Neutrophil (primary cell): ENCODE results near the gene DUS4L.

Experiments used
- H3K27ac ChIP-seq: fragments of 200-600 bp; sonication (generic); 2 replicates; pipeline ENCODE4 v1.5.1; 2016; ENCODE audit warnings: mild to moderate bottlenecking, moderate library complexity
- H3K27me3 ChIP-seq: fragments of 200-600 bp; sonication (generic); 2 replicates; pipeline ENCODE4 v1.6.0; 2016; ENCODE audit warnings: mild to moderate bottlenecking
- H3K36me3 ChIP-seq: fragments of 200-600 bp; sonication (generic); 2 replicates; pipeline ENCODE4 v1.5.1; 2017
- H3K4me1 ChIP-seq, 2 experiments: fragments of 200-600 bp in 1 of 2; sonication (generic) in 1 of 2; 1 replicate in 1 of 2; 2 replicates in 1 of 2; pipeline versions ENCODE4 v1.5.1 to v1.6.1; 2013 to 2016; ENCODE audit warnings: low read depth in 1 of 2, low read length in 1 of 2, mild to moderate bottlenecking in 1 of 2, moderate library complexity in 1 of 2; ENCODE audit not compliant: control insufficient read depth in 1 of 2, insufficient read depth in 1 of 2
- H3K4me3 ChIP-seq, 2 experiments: fragments of 200-600 bp in 1 of 2; sonication (generic) in 1 of 2; 1 replicate in 1 of 2; 2 replicates in 1 of 2; pipeline ENCODE4 v1.5.1; 2013 to 2016; ENCODE audit warnings: low read depth in 1 of 2, low read length in 1 of 2, mild to moderate bottlenecking in 1 of 2, moderate library complexity in 1 of 2
- H3K9me3 ChIP-seq: fragments of 200-600 bp; sonication (generic); 2 replicates; pipeline ENCODE4 v1.5.1; 2016
- TF ChIP-seq, protein P1 (sequence below): fragments of 200-600 bp; sonication (generic); IDR thresholded peaks from 2 replicates; pipeline ENCODE4 v1.5.1; 2016; ENCODE audit warnings: antibody characterized with exemption

Gene DUS4L

DNA sequence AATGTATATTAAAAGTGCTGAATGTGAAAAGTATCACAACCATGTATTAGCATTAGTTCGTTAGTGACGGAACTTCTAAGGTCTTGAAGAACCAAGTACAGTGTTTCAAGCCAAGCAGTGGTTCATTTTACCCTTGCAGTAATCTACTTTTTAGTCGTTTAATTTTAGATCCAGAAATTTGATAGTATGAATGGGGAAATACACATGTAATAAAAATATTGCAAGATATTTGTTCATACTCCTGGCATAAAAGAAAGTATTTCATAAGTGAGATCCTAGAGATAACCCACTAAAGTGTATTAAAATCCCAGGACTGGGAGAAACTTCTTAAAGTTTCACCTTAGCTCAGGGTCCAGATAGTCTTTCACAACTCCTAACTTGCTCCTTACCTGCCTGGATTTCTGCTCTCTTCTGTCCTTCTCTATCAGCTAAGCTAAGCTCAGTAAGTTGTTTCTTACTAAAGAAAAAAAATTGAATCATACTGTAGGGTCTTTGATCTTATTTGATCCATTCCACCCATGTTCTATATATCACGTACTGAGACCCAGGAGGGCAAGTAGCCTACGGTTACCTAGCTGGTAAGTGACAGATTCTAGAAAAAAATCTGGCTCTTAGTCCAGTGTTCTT is 17.7 kb downstream of the DUS4L start:
- peaks cover 23 to 26% of the 10 kb centered on the region in 2 experiments for H3K4me1 ChIP-seq
- no peaks in the 10 kb centered on the region for H3K36me3 ChIP-seq
- H3K9me3 ChIP-seq = no peaks in the 10 kb centered on the region
- H3K27me3 ChIP-seq = no peaks in the 10 kb centered on the region
- no peak overlapping the region for H3K27ac ChIP-seq
- TF ChIP-seq, protein P1, sequence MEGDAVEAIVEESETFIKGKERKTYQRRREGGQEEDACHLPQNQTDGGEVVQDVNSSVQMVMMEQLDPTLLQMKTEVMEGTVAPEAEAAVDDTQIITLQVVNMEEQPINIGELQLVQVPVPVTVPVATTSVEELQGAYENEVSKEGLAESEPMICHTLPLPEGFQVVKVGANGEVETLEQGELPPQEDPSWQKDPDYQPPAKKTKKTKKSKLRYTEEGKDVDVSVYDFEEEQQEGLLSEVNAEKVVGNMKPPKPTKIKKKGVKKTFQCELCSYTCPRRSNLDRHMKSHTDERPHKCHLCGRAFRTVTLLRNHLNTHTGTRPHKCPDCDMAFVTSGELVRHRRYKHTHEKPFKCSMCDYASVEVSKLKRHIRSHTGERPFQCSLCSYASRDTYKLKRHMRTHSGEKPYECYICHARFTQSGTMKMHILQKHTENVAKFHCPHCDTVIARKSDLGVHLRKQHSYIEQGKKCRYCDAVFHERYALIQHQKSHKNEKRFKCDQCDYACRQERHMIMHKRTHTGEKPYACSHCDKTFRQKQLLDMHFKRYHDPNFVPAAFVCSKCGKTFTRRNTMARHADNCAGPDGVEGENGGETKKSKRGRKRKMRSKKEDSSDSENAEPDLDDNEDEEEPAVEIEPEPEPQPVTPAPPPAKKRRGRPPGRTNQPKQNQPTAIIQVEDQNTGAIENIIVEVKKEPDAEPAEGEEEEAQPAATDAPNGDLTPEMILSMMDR = no peak
- H3K4me3 ChIP-seq = no peak overlapping the region

DNA sequence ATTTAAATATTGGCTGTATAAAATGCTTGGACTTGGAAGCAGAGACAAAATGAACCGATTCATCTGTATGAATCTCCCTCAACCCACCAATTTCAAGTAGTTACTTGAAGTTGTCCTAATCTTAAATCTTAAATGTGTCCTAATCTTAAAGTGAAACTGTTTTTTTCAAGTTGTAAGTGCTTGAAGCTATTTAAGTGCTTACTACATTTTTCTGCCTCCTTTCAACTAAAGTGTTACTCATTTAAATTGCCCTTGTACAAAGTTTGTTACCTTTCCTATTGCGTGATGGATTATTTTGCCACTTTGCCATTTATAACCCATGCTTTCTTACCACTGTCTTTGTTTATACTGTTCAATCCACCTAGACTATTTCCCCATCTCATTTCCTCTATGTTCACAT is 19.1 kb downstream of the DUS4L start:
- TF ChIP-seq, protein P1 = no peak
- Histone ChIP-seq H3K4me3 (no peak overlapping the region), H3K9me3 (no peaks in the 10 kb centered on the region), H3K27ac (peak overlapping the region; percentile 19), H3K4me1 (peaks cover 23 to 26% of the 10 kb centered on the region in 2 experiments), H3K27me3 (no peaks in the 10 kb centered on the region), H3K36me3 (no peaks in the 10 kb centered on the region)

DNA sequence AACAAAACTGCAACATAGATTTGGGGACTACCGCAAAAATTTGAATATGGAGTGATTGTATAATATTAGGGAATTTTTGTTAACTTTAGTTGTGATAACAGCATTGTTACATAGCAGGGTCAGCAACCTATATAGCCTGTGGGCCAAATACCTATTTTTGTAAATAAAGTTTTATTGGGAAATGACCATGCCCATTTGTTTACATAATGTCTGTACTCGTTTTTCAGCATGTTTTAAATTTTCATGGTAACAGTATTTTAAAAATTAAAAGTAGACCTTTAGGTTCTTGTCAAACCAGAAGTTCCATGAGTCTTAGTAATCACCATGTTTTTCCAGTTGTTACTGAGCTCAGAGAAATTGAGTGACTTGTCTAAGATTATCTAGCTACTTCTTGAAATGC is 20.9 kb downstream of the DUS4L start:
- no peaks in the 10 kb centered on the region for H3K9me3 ChIP-seq
- H3K4me1 ChIP-seq = peaks cover 18 to 19% of the 10 kb centered on the region in 2 experiments
- TF ChIP-seq, protein P1 = no peak
- H3K27ac ChIP-seq = no peak overlapping the region
- H3K36me3 ChIP-seq = no peaks in the 10 kb centered on the region
- no peak overlapping the region for H3K4me3 ChIP-seq
- no peaks in the 10 kb centered on the region for H3K27me3 ChIP-seq

DNA sequence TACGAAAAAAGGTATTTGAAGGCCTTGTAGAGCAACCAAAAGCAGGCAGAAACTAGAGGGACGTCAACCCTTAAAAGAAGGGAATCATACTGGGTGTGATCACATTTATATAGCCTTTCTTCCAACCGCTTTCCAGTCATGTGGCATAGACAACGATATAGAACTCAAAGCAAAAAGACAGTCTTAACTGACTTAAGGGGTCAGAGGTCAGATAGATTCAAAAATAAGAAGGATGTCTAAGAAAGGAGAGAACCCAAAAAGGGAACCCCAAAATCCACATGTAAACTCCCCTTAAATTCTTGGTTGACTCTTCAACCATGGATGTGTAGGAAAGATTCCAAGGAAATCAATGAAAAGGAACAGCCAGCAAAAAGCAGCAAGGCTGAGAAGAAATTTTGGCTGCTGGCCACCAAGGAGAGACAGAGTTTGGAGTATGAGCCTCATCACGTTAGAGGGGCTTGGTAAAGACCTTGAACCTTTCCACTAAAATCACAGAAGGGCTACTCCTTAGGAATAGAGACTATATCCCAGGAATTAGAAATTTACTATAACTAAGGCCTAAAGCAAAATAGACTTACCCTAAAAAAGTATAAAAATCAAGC is 24.9 kb downstream of the DUS4L start:
- H3K4me3 ChIP-seq = no peak overlapping the region
- H3K27me3 ChIP-seq = no peaks in the 10 kb centered on the region
- TF ChIP-seq, protein P1 = no peak
- H3K36me3 ChIP-seq = no peaks in the 10 kb centered on the region
- no peak overlapping the region for H3K27ac ChIP-seq
- peaks cover 12 to 13% of the 10 kb centered on the region in 2 experiments for H3K4me1 ChIP-seq
- no peaks in the 10 kb centered on the region for H3K9me3 ChIP-seq

DNA sequence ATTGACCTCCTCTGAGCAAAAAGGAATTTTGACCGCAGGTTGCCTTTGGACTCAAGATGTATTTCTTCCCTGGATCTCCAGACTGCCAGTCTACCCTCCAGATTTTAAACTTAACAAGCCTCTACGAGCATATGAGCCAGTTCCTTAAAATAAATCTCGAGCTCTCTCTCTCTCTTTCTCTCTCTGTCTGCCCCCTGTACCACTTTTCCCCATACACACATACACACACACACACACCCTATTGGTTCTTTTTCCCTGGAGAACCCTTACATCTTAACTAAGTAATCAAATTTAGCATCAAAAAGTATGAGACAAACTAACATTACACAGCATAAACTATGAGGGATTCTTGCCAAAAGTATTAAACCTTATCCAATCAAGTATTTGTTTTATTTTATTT is 27.6 kb downstream of the DUS4L start:
- TF ChIP-seq, protein P1 = no peak
- no peaks in the 10 kb centered on the region for H3K27me3 ChIP-seq
- no peak overlapping the region for H3K27ac ChIP-seq

More for the DNA sequence above, 27.6 kb downstream of the DUS4L start:
- H3K4me3 ChIP-seq = no peak overlapping the region
- no peaks in the 10 kb centered on the region for H3K36me3 ChIP-seq
- peaks cover 17 to 24% of the 10 kb centered on the region in 2 experiments for H3K4me1 ChIP-seq
- H3K9me3 ChIP-seq = no peaks in the 10 kb centered on the region
